Breast epithelium (tissue), 3 donors: ENCODE measurements around the gene SKP2.
"Not testable (repeated sequence)": the region's sequence is repeated elsewhere in the genome, so short reads cannot be mapped to it uniquely, and the experiment has no call there.

ENCODE experiments used
- CTCF ChIP-seq, 3 donors: fragments of 450-650 bp; IDR thresholded peaks; one replicate each; pipeline ENCODE4 v1.5.1; 2016 to 2017; ENCODE audit warnings: antibody characterized with exemption in 3 of 3, mild to moderate bottlenecking in 3 of 3, moderate library complexity in 3 of 3
- POLR2A ChIP-seq: fragments of 450-650 bp; IDR thresholded peaks from one replicate; pipeline ENCODE4 v1.6.1; 2016; ENCODE audit warnings: antibody characterized with exemption, mild to moderate bottlenecking, moderate library complexity
- POLR2AphosphoS5 ChIP-seq, 3 donors: sonication (generic); formaldehyde crosslinking; IDR thresholded peaks; one replicate each; pipeline ENCODE4 v1.6.1; 2017; ENCODE audit warnings: antibody characterized with exemption in 3 of 3

GRCh38 chr5:36198783-36199182 is 46.9 kb downstream of the SKP2 start:
- TF ChIP-seq CTCF (IDR thresholded peaks at IDR 0.05); POLR2A; POLR2AphosphoS5 (IDR thresholded peaks at IDR 0.05): not testable (repeated sequence)
